RWPE2 (cell line): ENCODE data around the gene RNF20.
"Not testable (repeated sequence)": the region's sequence is repeated elsewhere in the genome, so short reads cannot be mapped to it uniquely, and the experiment has no call there.

ENCODE experiments used
- ATAC-seq: fragments of 200-7000 bp; cut with Tn5 transposase; 3 replicates; pipeline ENCODE4 v1.9.1; 2021; ENCODE audit warnings: low read depth
- DNase-seq: peaks from one replicate; pipeline ENCODE4 v3.0.0-alpha.2; 2020; ENCODE audit warnings: low spot score
- H3K27ac ChIP-seq: fragments of 450-650 bp; 2 replicates; pipeline ENCODE4 v1.5.1; 2017; ENCODE audit warnings: mild to moderate bottlenecking; ENCODE audit not compliant: poor library complexity, severe bottlenecking
- H3K27me3 ChIP-seq: fragments of 250-450 bp; sonication (Bioruptor Pico); 2 replicates; pipeline ENCODE4 v1.5.1; 2021; ENCODE audit warnings: mild to moderate bottlenecking, moderate library complexity; ENCODE audit not compliant: insufficient read depth, poor library complexity, severe bottlenecking
- H3K36me3 ChIP-seq: fragments of 250-450 bp; sonication (Bioruptor Pico); 2 replicates; pipeline ENCODE4 v1.5.1; 2020; ENCODE audit warnings: low read depth, mild to moderate bottlenecking, moderate library complexity
- H3K4me1 ChIP-seq: fragments of 250-450 bp; sonication (Bioruptor Pico); 2 replicates; pipeline ENCODE4 v1.5.1; 2021; ENCODE audit warnings: mild to moderate bottlenecking, moderate library complexity; ENCODE audit not compliant: insufficient read depth, poor library complexity, severe bottlenecking
- H3K4me3 ChIP-seq: fragments of 250-450 bp; sonication (Bioruptor Pico); 2 replicates; pipeline ENCODE4 v1.5.1; 2021; ENCODE audit warnings: mild to moderate bottlenecking, moderate library complexity; ENCODE audit not compliant: severe bottlenecking
- H3K9me3 ChIP-seq: fragments of 250-450 bp; sonication (Bioruptor Pico); 2 replicates; pipeline ENCODE4 v1.5.1; 2021; ENCODE audit warnings: mild to moderate bottlenecking, moderate library complexity; ENCODE audit not compliant: severe bottlenecking
- CTCF ChIP-seq: fragments of 450-650 bp; IDR thresholded peaks from one replicate; pipeline ENCODE4 v1.5.1; 2017; ENCODE audit warnings: mild to moderate bottlenecking, moderate library complexity; ENCODE audit not compliant: poor library complexity, severe bottlenecking

Gene RNF20

GRCh38 chr9:101514071-101514470, 19.6 kb upstream of the RNF20 start:
- TF ChIP-seq CTCF, result no peak
- ATAC-seq (peak; percentile 64; the same call in 2 of the 3 replicates), DNase-seq (no peak)
- Histone ChIP-seq H3K4me1 (no peaks in the 10 kb centered on the region), H3K27ac (no peak overlapping the region), H3K27me3 (no peaks in the 10 kb centered on the region), H3K9me3 (no peaks in the 10 kb centered on the region), H3K4me3 (no peak overlapping the region), H3K36me3 (no peaks in the 10 kb centered on the region)

- ATAC-seq (no peak), DNase-seq (no peak)
- TF ChIP-seq CTCF, result no peak
- H3K4me1 ChIP-seq, result no peaks in the 10 kb centered on the region
- H3K27ac ChIP-seq, result no peak overlapping the region
- H3K9me3 ChIP-seq, result no peaks in the 10 kb centered on the region
- no peaks in the 10 kb centered on the region for H3K27me3 ChIP-seq
- H3K36me3 ChIP-seq, result no peaks in the 10 kb centered on the region
- no peak overlapping the region for H3K4me3 ChIP-seq
Observed at GRCh38 chr9:101516655-101517054, 17.0 kb upstream of the RNF20 start.

- H3K27ac ChIP-seq, H3K27me3 ChIP-seq, ATAC-seq, H3K36me3 ChIP-seq, H3K4me1 ChIP-seq, H3K4me3 ChIP-seq, DNase-seq, H3K9me3 ChIP-seq: not testable (repeated sequence)
Observed at GRCh38 chr9:101518489-101518888, 15.2 kb upstream of the RNF20 start.

GRCh38 chr9:101524371-101524770, 9.3 kb upstream of the RNF20 start:
- Histone ChIP-seq H3K4me3 (no peak overlapping the region), H3K27me3 (no peaks in the 10 kb centered on the region), H3K36me3 (no peaks in the 10 kb centered on the region), H3K27ac (no peak overlapping the region), H3K4me1 (peaks cover 9% of the 10 kb centered on the region), H3K9me3 (no peaks in the 10 kb centered on the region)
- no peak for TF ChIP-seq CTCF
- no peak for DNase-seq
- no peak for ATAC-seq

GRCh38 chr9:101527066-101527465, 6.6 kb upstream of the RNF20 start:
- Histone ChIP-seq H3K4me3 (no peak overlapping the region), H3K27me3 (no peaks in the 10 kb centered on the region), H3K9me3 (no peaks in the 10 kb centered on the region), H3K4me1 (peaks cover 9% of the 10 kb centered on the region), H3K36me3 (no peaks in the 10 kb centered on the region), H3K27ac (no peak overlapping the region)
- DNase-seq (no peak), ATAC-seq (peak; percentile 89)
- TF ChIP-seq CTCF, result no peak
